ENCODE results near the gene BOLA1.

BOLA1 gene

GRCh38 chr1:149888999-149889289, 10.4 kb upstream of the BOLA1 start:
- Mint-ChIP-seq H3K36me3 (ENCODE audit: low read depth) (no peaks in the 10 kb centered on the region), H3K9me3 (no peaks in the 10 kb centered on the region), H3K4me1 (no peaks in the 10 kb centered on the region), H3K4me3 (no peak overlapping the region), H3K27ac (no peak overlapping the region), H3K27me3 (ENCODE audit: low read depth) (no peaks in the 10 kb centered on the region)
- TF ChIP-seq CTCF (IDR thresholded peaks at IDR 0.05; ENCODE audit: unreplicated experiment in 3 of 3), result no peak

GRCh38 chr1:149896575-149896974, 2.8 kb upstream of the BOLA1 start:
- no peak for TF ChIP-seq CTCF (IDR thresholded peaks at IDR 0.05; ENCODE audit: unreplicated experiment in 3 of 3)
- Mint-ChIP-seq H3K27ac (no peak overlapping the region), H3K4me1 (peaks cover 7% of the 10 kb centered on the region), H3K9me3 (peaks cover 3% of the 10 kb centered on the region), H3K27me3 (ENCODE audit: low read depth) (no peaks in the 10 kb centered on the region), H3K4me3 (no peak overlapping the region), H3K36me3 (ENCODE audit: low read depth) (no peaks in the 10 kb centered on the region)

GRCh38 chr1:149903836-149904491, 4.6 kb downstream of the BOLA1 start:
- TF ChIP-seq CTCF (IDR thresholded peaks at IDR 0.05; ENCODE audit: unreplicated experiment in 3 of 3), result no peak
- H3K27ac Mint-ChIP-seq, result no peak overlapping the region

GRCh38 chr1:149906570-149907075, 7.3 kb downstream of the BOLA1 start:
- Mint-ChIP-seq H3K9me3 (no peaks in the 10 kb centered on the region), H3K36me3 (ENCODE audit: low read depth) (peaks cover 41% of the 10 kb centered on the region), H3K4me3 (no peak overlapping the region), H3K27me3 (ENCODE audit: low read depth) (no peaks in the 10 kb centered on the region), H3K27ac (no peak overlapping the region), H3K4me1 (no peaks in the 10 kb centered on the region)
- no peak for TF ChIP-seq CTCF (IDR thresholded peaks at IDR 0.05; ENCODE audit: unreplicated experiment in 3 of 3)

More at GRCh38 chr1:149903836-149904491, 4.6 kb downstream of the BOLA1 start:
- peak overlapping the region in 1 of 3 experiments; percentile 33 for H3K4me3 Mint-ChIP-seq
- peaks cover 3% of the 10 kb centered on the region for H3K9me3 Mint-ChIP-seq
- no peaks in the 10 kb centered on the region for H3K27me3 Mint-ChIP-seq (ENCODE audit: low read depth)
- H3K4me1 Mint-ChIP-seq, result peaks cover 7% of the 10 kb centered on the region
- peaks cover 32% of the 10 kb centered on the region for H3K36me3 Mint-ChIP-seq (ENCODE audit: low read depth)

GRCh38 chr1:149914545-149914944, 15.2 kb downstream of the BOLA1 start:
- peaks cover 33% of the 10 kb centered on the region for H3K4me1 Mint-ChIP-seq
- H3K27ac Mint-ChIP-seq, result no peak overlapping the region
- H3K27me3 Mint-ChIP-seq (ENCODE audit: low read depth), result no peaks in the 10 kb centered on the region
- no peak for TF ChIP-seq CTCF (IDR thresholded peaks at IDR 0.05; ENCODE audit: unreplicated experiment in 3 of 3)
- no peak overlapping the region for H3K4me3 Mint-ChIP-seq
- peaks cover 25% of the 10 kb centered on the region for H3K36me3 Mint-ChIP-seq (ENCODE audit: low read depth)
- no peaks in the 10 kb centered on the region for H3K9me3 Mint-ChIP-seq

Data from nephron (organoid).